ENCODE data around the gene SLC25A48. TPM values are rescaled to one million over a fixed set of nuclear protein-coding genes. Genes with fewer than 3 reads are reported as not detected.
"Not testable (repeated sequence)": the region's sequence is repeated elsewhere in the genome, so short reads cannot be mapped to it uniquely, and the experiment has no call there.

SLC25A48 gene
- polyA plus RNA-seq, 1 donor from 2014 or later, result not detected

DNA sequence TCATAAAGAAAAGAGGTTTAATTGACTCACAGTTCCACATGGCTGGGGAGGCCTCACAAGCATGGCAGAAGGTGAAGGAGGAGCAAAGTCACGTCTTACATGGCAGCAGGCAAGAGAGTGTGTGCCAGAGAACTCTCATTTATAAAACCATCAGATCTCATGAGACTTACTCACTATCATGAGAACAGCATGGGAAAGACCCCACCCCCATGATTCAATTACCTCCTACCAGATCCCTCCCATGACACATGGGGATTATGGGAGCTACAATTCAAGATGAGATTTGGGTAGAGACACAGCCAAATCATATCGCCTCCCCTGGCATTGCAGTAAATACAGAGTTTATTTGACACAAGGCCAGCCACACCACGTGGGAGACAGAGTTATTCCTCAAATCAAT lies 24.7 kb downstream of the SLC25A48 start:
- H3K27me3 Mint-ChIP-seq, H3K36me3 Mint-ChIP-seq, H3K4me1 Mint-ChIP-seq, H3K4me3 Mint-ChIP-seq, H3K27ac Mint-ChIP-seq, H3K9me3 Mint-ChIP-seq: not testable (repeated sequence)

DNA sequence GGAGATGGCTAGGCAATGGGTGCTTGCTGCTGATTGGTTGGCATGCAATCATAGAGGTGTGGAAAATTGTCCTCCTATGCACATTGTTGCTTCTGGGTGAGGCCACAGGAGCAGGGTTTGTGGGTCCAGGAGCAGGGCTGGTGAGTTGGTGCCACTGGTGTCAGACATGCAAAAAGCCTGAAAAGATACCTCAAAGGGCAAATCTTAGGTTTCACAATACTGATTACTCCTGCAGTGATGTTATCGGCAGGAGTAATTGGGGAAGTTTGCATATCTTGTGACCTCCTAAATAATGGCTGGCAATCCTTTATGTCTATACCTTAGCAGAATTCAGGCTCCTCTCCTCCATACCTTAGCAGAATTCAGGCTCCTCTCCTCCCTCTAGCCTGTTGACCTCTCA lies 25.2 kb downstream of the SLC25A48 start:
- no peaks in the 10 kb centered on the region for H3K4me1 Mint-ChIP-seq
- peaks cover 1% of the 10 kb centered on the region for H3K27me3 Mint-ChIP-seq
- H3K27ac Mint-ChIP-seq, result no peak overlapping the region
- no peak overlapping the region for H3K4me3 Mint-ChIP-seq
- H3K9me3 Mint-ChIP-seq, result peaks cover 1 to 10% (median 6%) of the 10 kb centered on the region in 3 donors
- H3K36me3 Mint-ChIP-seq, result peaks cover 2% of the 10 kb centered on the region

DNA sequence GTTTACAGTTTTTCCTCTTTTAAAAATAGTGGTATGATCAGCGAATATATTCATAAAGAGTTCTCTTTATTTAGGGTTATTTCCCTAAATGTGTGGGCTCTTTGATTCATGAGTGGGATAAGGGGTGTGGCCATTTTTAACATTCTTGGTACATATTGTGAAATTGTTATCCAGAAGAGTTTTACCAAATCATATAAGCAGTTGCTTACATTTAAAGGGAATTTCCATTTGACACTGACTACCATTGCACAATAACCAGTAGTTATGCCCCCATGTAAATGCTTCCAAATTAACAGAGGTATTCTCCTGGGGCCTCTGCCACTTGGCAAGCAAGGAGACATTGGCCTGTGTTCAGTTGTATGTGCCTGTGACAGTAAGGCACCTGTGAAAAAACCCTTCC lies 27.2 kb downstream of the SLC25A48 start:
- no peak overlapping the region for H3K4me3 Mint-ChIP-seq
- peaks cover 2% of the 10 kb centered on the region for H3K36me3 Mint-ChIP-seq
- no peak overlapping the region for H3K27ac Mint-ChIP-seq
- H3K9me3 Mint-ChIP-seq, result peaks cover 0 to 10% (median 6%) of the 10 kb centered on the region in 3 donors
- H3K4me1 Mint-ChIP-seq, result no peaks in the 10 kb centered on the region
- no peaks in the 10 kb centered on the region for H3K27me3 Mint-ChIP-seq

DNA sequence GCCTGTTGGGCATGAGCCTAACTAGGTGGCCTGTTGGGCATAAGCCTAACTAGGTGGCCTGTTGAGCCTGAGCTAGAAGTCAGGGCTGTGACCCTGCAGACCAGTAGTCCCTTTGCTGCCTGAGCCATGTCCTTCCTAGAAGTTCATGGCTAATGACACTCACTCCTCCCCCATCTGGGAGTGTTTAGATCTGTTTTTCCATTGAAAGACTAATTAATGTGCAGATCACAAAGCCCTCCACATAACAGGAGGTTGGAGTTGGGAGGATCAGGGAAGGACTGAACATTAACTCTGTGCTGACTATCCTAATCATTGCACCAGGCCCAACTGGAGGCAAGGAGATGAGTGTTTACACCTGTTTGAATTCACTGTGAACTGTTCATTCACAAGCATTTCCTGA lies 27.6 kb downstream of the SLC25A48 start:
- peaks cover 2% of the 10 kb centered on the region for H3K36me3 Mint-ChIP-seq
- H3K27me3 Mint-ChIP-seq, result no peaks in the 10 kb centered on the region
- no peak overlapping the region for H3K4me3 Mint-ChIP-seq
- no peaks in the 10 kb centered on the region for H3K4me1 Mint-ChIP-seq
- peaks cover 0 to 10% (median 6%) of the 10 kb centered on the region in 3 donors for H3K9me3 Mint-ChIP-seq
- H3K27ac Mint-ChIP-seq, result no peak overlapping the region

DNA sequence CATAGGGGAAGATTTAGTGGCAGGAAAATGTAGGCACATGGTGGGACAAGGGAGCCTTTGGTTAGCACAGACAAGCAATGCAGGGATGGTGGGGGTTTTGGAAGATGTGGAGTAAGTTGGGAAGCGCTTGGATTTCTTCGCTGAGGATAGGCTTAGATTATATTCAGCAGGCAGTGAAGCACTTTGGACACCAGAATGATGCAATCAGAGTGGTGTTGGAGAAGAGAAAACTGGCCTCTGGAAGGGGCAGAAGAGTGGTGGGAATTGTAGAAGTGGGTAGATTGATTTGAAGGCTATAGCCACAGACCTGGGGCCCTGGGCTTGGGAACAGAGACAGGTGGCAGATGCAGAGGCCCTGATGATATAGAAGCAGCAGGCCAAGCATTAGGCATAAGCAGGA lies 28.3 kb downstream of the SLC25A48 start:
- H3K27me3 Mint-ChIP-seq, result no peaks in the 10 kb centered on the region
- no peak overlapping the region for H3K27ac Mint-ChIP-seq
- no peak overlapping the region for H3K4me3 Mint-ChIP-seq

DNA sequence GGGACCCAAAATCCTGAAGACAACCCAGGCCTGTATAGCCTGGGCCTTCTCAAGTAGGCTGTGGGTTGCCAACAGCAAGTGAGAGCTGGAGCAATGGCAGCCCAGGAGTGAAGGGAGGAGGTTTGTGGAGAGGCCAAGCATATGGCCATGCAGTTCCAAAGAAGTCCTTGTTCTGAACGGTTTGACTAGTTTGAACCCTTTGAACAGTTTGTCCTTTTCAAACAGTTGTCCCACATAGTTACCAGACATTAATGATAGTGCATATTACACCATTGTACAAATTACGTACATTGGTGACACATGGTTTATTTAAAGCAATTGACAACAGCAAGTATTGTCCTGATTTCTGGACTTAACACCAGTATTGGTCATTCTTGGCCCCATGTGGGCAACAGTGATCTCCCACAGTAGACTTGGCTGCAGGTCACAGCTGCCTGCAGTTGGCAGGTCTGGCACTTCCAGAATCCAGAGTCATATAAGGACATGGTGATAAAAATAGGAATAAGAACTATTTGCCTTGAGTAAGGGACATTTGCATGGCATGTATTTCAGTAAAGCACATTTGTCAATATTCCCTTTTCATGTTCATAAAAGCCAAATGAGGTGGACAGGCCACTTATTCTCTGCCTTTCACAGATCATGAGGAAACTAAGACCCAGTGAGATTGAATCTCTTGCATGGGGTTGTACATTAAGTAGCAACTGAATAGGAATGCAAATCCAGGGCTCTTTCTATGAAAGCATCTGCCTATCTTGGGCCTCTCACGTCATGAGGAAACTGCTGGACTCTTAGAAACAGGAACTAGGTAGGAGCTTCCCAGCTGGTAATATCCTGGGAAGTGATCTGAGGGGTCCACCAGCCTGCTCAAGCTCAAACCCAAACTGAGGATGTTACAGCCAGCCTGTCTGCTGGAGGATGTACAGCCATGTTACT lies 30.3 kb downstream of the SLC25A48 start:
- Mint-ChIP-seq H3K36me3 (no peaks in the 10 kb centered on the region), H3K27ac (no peak overlapping the region), H3K4me3 (no peak overlapping the region), H3K27me3 (no peaks in the 10 kb centered on the region), H3K4me1 (no peaks in the 10 kb centered on the region), H3K9me3 (peaks cover 0 to under 1% (median 0%) of the 10 kb centered on the region in 3 donors)

More for the DNA sequence above, 28.3 kb downstream of the SLC25A48 start:
- peaks cover 2% of the 10 kb centered on the region for H3K36me3 Mint-ChIP-seq
- no peaks in the 10 kb centered on the region for H3K4me1 Mint-ChIP-seq
- peaks cover 0 to 10% (median 6%) of the 10 kb centered on the region in 3 donors for H3K9me3 Mint-ChIP-seq

DNA sequence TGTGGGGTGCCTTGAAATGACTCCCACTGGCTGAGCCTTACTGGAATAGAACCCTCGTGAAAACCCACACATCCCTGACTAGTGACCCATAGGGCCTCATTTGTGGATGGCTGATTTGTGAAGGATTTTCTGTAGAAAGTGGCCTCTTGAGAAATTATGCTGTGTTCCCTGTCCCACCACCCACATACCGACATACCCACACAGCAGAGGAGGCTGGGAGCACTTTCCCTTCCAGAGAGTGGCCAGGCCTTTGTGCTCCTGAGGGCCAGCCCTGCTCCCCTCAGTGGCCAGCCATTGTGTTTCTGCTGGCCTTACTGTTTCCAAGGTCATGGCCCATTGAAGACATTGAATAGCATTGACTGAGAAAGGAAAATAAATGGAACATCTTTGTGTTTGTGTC lies 31.6 kb downstream of the SLC25A48 start:
- Mint-ChIP-seq H3K9me3 (no peaks in the 10 kb centered on the region), H3K27me3 (no peaks in the 10 kb centered on the region), H3K27ac (no peak overlapping the region), H3K36me3 (no peaks in the 10 kb centered on the region), H3K4me1 (no peaks in the 10 kb centered on the region), H3K4me3 (no peak overlapping the region)

DNA sequence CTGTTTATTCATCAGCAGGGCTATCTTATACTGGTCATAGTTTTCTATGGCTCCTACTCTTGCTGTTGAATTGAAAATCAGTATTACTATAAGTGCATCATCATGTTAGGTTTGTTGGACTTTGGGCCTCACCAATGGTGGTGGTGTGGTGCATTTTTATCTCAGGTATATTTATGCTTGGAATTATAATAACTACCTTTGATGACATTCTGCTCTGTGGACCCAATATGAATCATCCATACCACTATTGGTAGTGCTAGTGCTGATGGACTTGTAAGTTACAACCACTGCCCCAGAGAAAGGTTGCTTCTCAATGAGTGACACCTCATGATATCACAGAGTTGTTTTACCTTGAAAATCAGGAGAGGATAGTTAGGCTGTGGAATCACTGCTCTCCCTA lies 33.1 kb downstream of the SLC25A48 start:
- H3K4me1 Mint-ChIP-seq, result no peaks in the 10 kb centered on the region
- H3K27ac Mint-ChIP-seq, result no peak overlapping the region
- no peak overlapping the region for H3K4me3 Mint-ChIP-seq
- no peaks in the 10 kb centered on the region for H3K9me3 Mint-ChIP-seq
- H3K27me3 Mint-ChIP-seq, result peaks cover 3% of the 10 kb centered on the region
- no peaks in the 10 kb centered on the region for H3K36me3 Mint-ChIP-seq

DNA sequence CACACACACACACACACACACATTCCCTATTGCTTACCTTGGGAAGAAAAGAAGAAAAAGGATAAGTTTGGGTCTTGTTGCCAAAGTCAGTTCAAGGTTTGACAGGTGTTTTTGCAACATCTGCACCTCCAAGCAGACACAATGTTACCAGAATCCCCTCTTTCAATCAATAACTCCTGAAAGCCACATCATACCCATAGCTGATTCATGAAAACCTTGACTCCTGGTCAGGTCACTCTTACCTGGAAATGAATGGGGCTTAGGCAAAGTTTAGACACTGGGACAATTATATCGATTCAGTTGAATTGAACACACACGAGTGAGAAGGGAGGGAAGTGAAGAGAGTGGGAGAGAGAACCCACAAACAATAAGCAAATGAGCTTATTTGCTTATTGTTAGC lies 34.2 kb downstream of the SLC25A48 start:
- no peaks in the 10 kb centered on the region for H3K36me3 Mint-ChIP-seq

DNA sequence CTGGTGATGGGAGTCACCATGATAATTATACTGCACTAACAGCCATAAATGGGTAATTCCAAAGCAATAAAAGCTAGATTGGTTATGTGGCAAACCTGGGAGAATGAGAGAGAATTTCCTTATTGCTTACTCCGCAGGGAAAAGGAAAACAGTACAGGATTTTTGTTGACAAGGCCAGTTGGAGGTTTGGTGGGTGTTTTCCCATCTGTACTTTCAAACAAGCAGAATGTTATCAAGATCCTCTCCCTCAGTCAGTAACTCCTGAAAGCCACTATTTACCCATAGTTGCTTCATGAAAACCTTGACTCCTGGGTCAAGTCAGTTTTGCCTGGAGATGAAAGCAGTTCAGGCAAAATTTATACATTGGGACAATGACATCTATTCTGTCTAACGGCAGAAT lies 34.8 kb downstream of the SLC25A48 start:
- H3K36me3 Mint-ChIP-seq, result no peaks in the 10 kb centered on the region
- no peaks in the 10 kb centered on the region for H3K4me1 Mint-ChIP-seq
- no peaks in the 10 kb centered on the region for H3K9me3 Mint-ChIP-seq
- H3K27me3 Mint-ChIP-seq, result peaks cover 3% of the 10 kb centered on the region
- no peak overlapping the region for H3K27ac Mint-ChIP-seq
- H3K4me3 Mint-ChIP-seq, result no peak overlapping the region

More for the DNA sequence above, 34.2 kb downstream of the SLC25A48 start:
- Mint-ChIP-seq H3K27me3 (peaks cover 3% of the 10 kb centered on the region), H3K4me1 (no peaks in the 10 kb centered on the region), H3K27ac (no peak overlapping the region), H3K4me3 (no peak overlapping the region), H3K9me3 (no peaks in the 10 kb centered on the region)

DNA sequence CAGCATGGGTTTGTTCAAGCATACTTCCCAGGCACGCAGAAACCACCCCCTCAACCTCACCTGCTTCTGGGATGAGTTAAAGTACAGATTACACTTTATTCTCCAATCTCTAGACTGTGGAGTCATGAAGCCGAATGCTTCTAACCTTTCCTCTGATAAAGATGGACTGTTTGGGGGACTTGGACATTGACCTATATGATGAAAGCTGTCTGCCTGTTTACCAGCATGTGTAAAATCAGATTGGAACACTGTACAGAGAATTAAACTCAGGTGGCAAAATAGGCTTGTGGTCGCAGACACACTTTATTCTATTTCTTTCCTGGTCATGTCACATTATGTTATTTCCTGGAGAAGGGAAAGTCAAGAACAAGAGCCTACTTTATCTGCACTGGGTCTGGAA lies 35.5 kb downstream of the SLC25A48 start:
- Mint-ChIP-seq H3K4me1 (no peaks in the 10 kb centered on the region), H3K27ac (no peak overlapping the region), H3K9me3 (no peaks in the 10 kb centered on the region), H3K27me3 (peaks cover 3% of the 10 kb centered on the region), H3K4me3 (no peak overlapping the region), H3K36me3 (no peaks in the 10 kb centered on the region)

DNA sequence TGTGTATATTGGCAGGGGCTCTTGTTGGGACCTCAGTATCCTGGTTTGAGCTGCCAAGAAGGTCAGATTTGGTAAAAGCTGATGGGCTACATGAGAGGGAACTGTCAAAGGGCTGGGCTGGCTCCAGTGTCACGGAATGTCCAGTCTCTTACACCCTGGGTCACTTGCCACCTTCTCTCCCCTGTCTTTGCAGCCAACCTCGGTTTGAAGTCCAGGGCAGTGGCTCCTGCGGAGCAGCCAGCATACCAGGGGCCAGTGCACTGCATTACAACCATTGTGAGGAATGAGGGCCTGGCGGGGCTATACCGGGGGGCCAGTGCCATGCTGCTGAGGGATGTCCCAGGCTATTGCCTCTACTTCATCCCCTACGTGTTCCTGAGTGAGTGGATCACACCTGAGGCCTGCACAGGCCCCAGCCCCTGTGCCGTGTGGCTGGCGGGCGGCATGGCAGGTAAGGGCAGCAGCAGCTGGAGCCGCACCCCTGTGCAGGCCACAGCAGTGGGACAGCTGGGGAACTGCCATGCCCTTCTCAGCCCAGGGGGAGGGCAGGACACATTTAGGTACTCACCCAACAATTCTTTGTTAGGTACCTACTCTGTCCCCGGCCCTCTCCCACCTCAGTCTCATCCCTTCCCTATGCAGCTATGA lies 36.9 kb downstream of the SLC25A48 start:
- Mint-ChIP-seq H3K9me3 (no peaks in the 10 kb centered on the region), H3K27me3 (peaks cover 3% of the 10 kb centered on the region), H3K36me3 (no peaks in the 10 kb centered on the region), H3K4me3 (no peak overlapping the region), H3K27ac (no peak overlapping the region), H3K4me1 (no peaks in the 10 kb centered on the region)

DNA sequence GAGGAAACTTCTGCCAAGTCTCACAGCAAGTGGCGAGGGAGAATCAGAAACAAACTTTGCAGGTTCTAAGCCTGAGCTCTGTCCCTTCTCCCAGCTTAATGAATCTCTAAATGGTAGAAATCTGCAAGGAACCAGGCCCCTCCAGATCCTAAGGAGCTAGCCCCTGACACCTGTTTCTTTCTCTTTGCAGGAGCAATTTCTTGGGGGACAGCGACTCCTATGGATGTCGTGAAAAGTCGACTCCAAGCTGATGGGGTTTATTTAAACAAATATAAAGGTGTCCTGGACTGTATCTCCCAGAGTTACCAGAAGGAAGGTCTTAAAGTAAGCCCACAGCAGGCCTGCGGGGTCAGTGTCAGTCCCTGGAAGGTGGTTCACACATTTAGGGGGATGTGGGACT lies 39.4 kb downstream of the SLC25A48 start:
- Mint-ChIP-seq H3K27me3 (peaks cover 5% of the 10 kb centered on the region), H3K4me3 (no peak overlapping the region), H3K4me1 (no peaks in the 10 kb centered on the region), H3K9me3 (no peaks in the 10 kb centered on the region), H3K36me3 (no peaks in the 10 kb centered on the region), H3K27ac (no peak overlapping the region)

DNA sequence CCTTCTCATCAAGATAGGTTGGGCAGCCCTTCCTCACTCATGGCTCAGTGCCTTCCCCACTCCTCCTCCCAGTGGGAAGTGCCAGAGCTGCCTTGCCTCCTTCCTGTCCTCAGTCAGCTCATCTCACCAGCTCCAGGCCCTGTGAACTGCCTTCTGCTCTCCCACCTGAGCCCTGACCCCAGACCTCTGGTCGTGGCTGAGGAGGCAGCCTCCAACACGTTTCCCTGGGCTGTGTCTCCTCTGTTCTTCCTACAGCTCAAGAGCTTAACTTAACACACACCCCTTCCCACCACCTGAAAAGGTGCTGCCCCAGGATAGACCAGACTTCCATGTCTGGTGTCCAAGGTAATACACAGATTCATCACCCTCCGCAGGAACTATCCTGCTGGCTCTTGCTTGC lies 40.0 kb downstream of the SLC25A48 start:
- H3K4me1 Mint-ChIP-seq, result no peaks in the 10 kb centered on the region
- no peaks in the 10 kb centered on the region for H3K36me3 Mint-ChIP-seq
- H3K4me3 Mint-ChIP-seq, result no peak overlapping the region
- H3K9me3 Mint-ChIP-seq, result no peaks in the 10 kb centered on the region
- H3K27me3 Mint-ChIP-seq, result peaks cover 5% of the 10 kb centered on the region
- H3K27ac Mint-ChIP-seq, result no peak overlapping the region

DNA sequence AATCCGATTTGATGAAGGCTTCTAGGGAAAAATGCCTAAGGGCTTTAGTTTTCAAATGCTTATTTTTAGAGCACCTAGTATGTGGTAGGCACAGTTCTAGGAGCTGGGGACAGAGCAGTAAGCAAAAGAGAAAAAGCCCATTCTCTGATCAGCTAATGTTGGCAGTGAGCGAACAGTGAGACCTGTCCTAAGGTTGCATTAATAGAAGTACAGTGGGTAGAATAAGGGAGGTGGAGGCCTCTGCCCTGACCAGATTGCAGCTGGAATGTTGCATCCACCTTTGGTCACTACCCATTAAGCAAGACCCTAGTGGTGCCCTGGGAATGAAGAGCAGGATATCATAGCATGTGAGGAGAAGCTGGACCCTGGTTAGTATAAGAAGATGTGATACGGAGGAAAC lies 41.1 kb downstream of the SLC25A48 start:
- no peaks in the 10 kb centered on the region for H3K36me3 Mint-ChIP-seq
- H3K27me3 Mint-ChIP-seq, result peaks cover 8% of the 10 kb centered on the region
- no peak overlapping the region for H3K27ac Mint-ChIP-seq
- no peak overlapping the region for H3K4me3 Mint-ChIP-seq
- no peaks in the 10 kb centered on the region for H3K4me1 Mint-ChIP-seq
- H3K9me3 Mint-ChIP-seq, result no peaks in the 10 kb centered on the region

DNA sequence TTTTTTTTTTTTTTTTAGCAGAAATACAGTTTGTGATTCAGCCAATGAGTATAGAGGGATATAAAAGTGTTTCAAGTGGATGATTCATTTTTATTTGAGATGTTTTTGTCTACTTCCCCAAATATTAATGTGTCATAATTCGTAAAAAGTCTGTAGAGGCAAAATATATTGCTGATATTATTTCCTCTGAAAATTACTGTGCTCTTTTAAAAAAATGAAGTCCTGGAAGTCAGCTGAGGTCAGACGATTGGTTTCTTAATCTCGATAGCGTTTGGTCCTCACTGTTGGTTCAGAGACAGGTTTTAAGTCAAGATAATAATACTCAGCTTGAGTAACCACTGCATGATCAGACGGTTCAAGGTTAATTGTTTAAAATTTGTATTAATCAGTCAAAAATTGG lies 41.7 kb downstream of the SLC25A48 start:
- no peak overlapping the region for H3K27ac Mint-ChIP-seq
- peaks cover 13% of the 10 kb centered on the region for H3K27me3 Mint-ChIP-seq
- H3K36me3 Mint-ChIP-seq, result no peaks in the 10 kb centered on the region
- no peak overlapping the region for H3K4me3 Mint-ChIP-seq
- H3K9me3 Mint-ChIP-seq, result peaks cover 0 to 2% (median 0%) of the 10 kb centered on the region in 3 donors
- H3K4me1 Mint-ChIP-seq, result no peaks in the 10 kb centered on the region

All from IgD-negative memory B cell (primary cell).